ENCODE measurements around the gene FAHD2A. TPM values are rescaled to one million over a fixed set of nuclear protein-coding genes. Genes with fewer than 3 reads are reported as not detected.

Gene FAHD2A
- total and polyA plus RNA-seq, 2 experiments from 2014 or later = 30.1 to 36.9 TPM

DNA sequence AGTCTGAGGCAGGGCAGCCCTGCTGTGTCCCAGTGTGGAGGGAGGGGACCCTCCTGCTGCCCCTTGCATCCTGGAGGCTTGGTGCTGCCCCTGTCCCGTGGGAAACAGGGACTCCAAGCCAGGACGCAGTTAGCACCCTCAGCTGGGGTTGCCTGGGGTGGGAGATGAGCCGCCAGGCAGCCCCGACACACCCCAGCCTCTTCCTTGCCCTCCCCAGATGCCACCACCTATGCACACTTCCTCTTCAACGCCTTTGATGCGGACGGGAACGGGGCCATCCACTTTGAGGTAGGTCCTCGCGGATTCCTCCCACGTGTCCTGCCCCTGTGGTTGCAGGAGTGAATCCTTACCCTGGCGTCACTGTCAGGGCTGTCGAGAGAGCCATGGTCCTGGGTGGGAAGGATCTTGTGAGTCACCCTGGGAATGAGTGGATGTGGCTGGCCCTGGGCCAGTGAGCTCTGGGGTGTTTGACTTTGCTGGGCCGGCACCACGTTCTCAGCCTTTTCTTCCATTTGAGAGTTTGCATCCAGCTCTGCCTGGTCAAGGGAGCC is 27.5 kb upstream of the FAHD2A start:
- H3K36me3 ChIP-seq (replicated peaks; ENCODE audit: insufficient read depth, low read depth) = no peaks in the 10 kb centered on the region
- 82% methylated on average over 14 of the region's 15 CpGs for WGBS (ENCODE audit: low lambda C conversion rate, missing lambda C conversion rate)
- DNase-seq (ENCODE audit: low spot score) = no peak
- TF ChIP-seq, protein P1, sequence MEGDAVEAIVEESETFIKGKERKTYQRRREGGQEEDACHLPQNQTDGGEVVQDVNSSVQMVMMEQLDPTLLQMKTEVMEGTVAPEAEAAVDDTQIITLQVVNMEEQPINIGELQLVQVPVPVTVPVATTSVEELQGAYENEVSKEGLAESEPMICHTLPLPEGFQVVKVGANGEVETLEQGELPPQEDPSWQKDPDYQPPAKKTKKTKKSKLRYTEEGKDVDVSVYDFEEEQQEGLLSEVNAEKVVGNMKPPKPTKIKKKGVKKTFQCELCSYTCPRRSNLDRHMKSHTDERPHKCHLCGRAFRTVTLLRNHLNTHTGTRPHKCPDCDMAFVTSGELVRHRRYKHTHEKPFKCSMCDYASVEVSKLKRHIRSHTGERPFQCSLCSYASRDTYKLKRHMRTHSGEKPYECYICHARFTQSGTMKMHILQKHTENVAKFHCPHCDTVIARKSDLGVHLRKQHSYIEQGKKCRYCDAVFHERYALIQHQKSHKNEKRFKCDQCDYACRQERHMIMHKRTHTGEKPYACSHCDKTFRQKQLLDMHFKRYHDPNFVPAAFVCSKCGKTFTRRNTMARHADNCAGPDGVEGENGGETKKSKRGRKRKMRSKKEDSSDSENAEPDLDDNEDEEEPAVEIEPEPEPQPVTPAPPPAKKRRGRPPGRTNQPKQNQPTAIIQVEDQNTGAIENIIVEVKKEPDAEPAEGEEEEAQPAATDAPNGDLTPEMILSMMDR (IDR thresholded peaks at IDR 0.05; ENCODE audit: poor library complexity) = no peak
- TF ChIP-seq EZH2 (IDR thresholded peaks at IDR 0.05; ENCODE audit: borderline replicate concordance) (no peak), EZH2phosphoT487 (IDR thresholded peaks at IDR 0.05; ENCODE audit: low read depth, severe bottlenecking, unreplicated experiment) (no peak)
- H3K4me2 ChIP-seq = no peak overlapping the region
- no peaks in the 10 kb centered on the region for H3K9me3 ChIP-seq (ENCODE audit: low read depth)
- no peaks in the 10 kb centered on the region for H3K9me2 ChIP-seq (replicated peaks; ENCODE audit: insufficient read depth)
- no peak overlapping the region for H3K4me3 ChIP-seq
- H3K79me2 ChIP-seq = no peaks in the 10 kb centered on the region
- H2AFZ ChIP-seq = no peak overlapping the region
- H4K20me1 ChIP-seq (ENCODE audit: insufficient read depth, poor library complexity, severe bottlenecking) = no peaks in the 10 kb centered on the region
- H3K27me3 ChIP-seq = no peaks in the 10 kb centered on the region
- no peaks in the 10 kb centered on the region for H3K4me1 ChIP-seq (ENCODE audit: insufficient read depth)
- H3K27ac ChIP-seq = no peak overlapping the region

DNA sequence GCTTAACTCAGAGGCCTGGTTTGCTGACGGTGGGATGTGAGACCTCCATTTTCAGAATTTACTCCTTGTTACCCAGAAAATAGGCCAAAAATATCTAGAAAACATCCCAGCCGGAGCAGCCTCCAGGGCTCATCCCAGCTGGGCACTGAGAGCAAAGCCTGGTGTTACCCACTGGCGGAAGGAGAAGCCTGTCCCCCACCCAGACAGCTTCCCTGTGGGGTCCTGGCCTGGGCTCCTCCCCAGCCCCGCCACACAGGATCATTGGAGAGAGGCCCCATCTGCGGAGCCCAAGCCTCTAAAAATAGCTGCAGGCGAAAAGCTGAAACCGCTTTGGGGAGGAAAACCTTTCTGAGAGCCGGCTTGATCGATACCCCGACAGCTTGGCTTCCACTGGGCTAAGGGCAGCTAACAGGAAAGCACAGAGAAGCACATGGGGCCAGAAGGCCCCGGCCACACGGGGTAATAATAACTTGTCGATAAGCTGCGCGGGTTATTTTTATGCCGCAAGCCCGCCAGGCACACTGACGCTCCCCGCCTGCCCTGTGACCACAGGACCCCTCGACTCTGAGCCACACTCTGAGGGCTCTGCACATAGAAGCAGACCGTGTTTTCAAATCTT is 26.9 kb upstream of the FAHD2A start:
- Histone ChIP-seq H4K20me1 (ENCODE audit: insufficient read depth, poor library complexity, severe bottlenecking) (no peaks in the 10 kb centered on the region), H3K4me2 (no peak overlapping the region), H3K79me2 (no peaks in the 10 kb centered on the region), H3K4me3 (no peak overlapping the region), H3K4me1 (ENCODE audit: insufficient read depth) (no peaks in the 10 kb centered on the region), H3K9me3 (ENCODE audit: low read depth) (no peaks in the 10 kb centered on the region), H3K36me3 (replicated peaks; ENCODE audit: insufficient read depth, low read depth) (no peaks in the 10 kb centered on the region), H2AFZ (no peak overlapping the region), H3K9me2 (replicated peaks; ENCODE audit: insufficient read depth) (no peaks in the 10 kb centered on the region), H3K27ac (no peak overlapping the region), H3K27me3 (no peaks in the 10 kb centered on the region)
- DNase-seq (ENCODE audit: low spot score) = no peak
- WGBS (ENCODE audit: low lambda C conversion rate, missing lambda C conversion rate) = 89% methylated on average over 21 of the region's 21 CpGs
- TF ChIP-seq EZH2 (IDR thresholded peaks at IDR 0.05; ENCODE audit: borderline replicate concordance) = no peak

DNA sequence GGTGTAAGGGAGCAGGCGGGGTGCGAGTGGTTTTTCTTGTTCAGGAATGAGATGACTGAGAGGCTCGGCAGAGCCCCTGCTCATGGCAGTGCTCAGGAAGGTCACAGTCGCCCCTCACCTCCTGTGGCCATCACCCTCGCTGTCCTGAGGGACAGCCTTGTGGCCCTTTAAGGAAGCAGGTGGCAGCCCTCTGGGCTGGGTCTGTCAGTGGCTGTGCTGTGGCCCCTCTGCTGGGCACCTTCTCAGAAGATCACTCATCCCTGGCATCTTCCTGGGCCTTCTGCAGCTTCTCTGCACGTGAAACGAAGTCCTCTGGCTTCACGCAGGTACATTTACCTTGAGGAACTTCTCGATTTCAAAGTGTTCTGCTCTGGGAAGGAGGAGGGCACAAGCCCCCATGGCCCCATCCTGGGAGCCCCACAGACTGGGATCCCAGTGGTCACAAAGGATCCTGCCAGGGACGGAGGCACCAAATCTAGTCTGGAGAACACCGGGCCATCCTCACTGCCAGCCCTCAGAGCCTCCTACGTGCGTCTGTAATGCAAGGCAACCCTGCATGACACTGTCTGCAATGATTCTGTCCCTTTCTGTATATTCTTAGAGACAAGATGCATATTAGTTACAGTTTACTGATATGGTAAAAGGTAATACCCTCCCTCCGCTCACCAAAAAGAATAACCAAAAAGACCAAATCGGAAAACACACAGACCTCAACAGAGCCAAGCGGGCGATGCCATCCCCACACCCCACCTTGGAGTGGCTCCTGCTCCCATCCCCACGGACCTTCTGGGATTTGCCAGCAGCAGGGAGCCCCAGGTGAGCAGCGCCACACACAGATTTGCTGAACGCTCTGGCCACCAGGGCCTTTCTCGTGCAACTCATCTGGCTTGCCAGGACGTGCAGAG is 25.9 kb upstream of the FAHD2A start:
- H3K9me3 ChIP-seq (ENCODE audit: low read depth) = no peaks in the 10 kb centered on the region
- H2AFZ ChIP-seq = no peak overlapping the region
- WGBS (ENCODE audit: low lambda C conversion rate, missing lambda C conversion rate) = 90% methylated on average over 22 of the region's 22 CpGs
- no peak overlapping the region for H3K4me3 ChIP-seq
- no peaks in the 10 kb centered on the region for H3K36me3 ChIP-seq (replicated peaks; ENCODE audit: insufficient read depth, low read depth)
- no peaks in the 10 kb centered on the region for H3K4me1 ChIP-seq (ENCODE audit: insufficient read depth)
- no peaks in the 10 kb centered on the region for H4K20me1 ChIP-seq (ENCODE audit: insufficient read depth, poor library complexity, severe bottlenecking)
- TF ChIP-seq EZH2phosphoT487 (IDR thresholded peaks at IDR 0.05; ENCODE audit: low read depth, severe bottlenecking, unreplicated experiment) (no peak), EZH2 (IDR thresholded peaks at IDR 0.05; ENCODE audit: borderline replicate concordance) (no peak)
- TF ChIP-seq, protein P1 (IDR thresholded peaks at IDR 0.05; ENCODE audit: poor library complexity) = no peak
- DNase-seq (ENCODE audit: low spot score) = no peak
- no peaks in the 10 kb centered on the region for H3K27me3 ChIP-seq
- no peaks in the 10 kb centered on the region for H3K9me2 ChIP-seq (replicated peaks; ENCODE audit: insufficient read depth)
- no peak overlapping the region for H3K27ac ChIP-seq
- H3K79me2 ChIP-seq = no peaks in the 10 kb centered on the region
- H3K4me2 ChIP-seq = no peak overlapping the region

Data from hepatocyte (in vitro differentiated cells).